ENCODE data around the gene ULK3.

GRCh38 chr15:74790080-74790916 lies 52.7 kb downstream of the ULK3 start:
- no peak for TF ChIP-seq ZNF274 (IDR thresholded peaks at IDR 0.05; ENCODE audit: low read depth, low read length)
- TF ChIP-seq SUZ12 (IDR thresholded peaks at IDR 0.05; ENCODE audit: extremely low read depth, insufficient read depth, insufficient read length) = no peak
- no peak for TF ChIP-seq YY1 (IDR thresholded peaks at IDR 0.05; ENCODE audit: insufficient read depth, insufficient read length)
